Measurements from ENCODE around the gene HSD17B8.

DNA sequence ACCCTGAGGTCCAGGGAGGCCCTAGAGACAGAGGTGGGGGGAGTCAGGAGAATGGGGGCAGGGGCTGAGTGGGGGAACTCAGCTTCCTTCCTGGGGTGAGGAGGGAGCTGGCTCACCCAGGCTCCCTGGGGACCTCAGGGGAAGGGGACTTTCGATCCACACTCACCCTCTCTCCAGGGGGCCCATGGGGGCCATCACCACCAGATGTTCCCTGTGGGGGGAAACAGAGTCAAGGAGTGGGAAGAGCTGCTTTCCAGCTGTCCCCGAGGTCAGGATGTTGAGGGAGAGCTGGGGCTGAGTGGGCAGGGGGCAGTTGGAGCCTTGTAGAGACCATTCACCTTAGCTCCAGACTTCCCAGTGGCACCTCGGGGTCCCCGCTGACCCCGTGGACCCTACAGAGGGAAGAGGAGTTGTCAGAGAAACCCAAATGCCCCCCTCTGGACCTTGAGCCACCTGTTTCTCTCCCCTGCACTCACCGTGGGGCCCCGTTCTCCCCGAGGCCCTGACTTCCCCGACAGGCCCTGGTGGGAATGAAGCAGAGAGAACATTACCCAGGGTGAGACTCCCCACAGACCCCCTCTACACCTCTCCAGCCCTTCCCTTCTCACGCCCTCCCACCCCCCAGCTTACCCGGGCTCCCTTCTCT lies 30.8 kb upstream of the HSD17B8 start:
- no peak for TF ChIP-seq CTCF (IDR thresholded peaks at IDR 0.05)
- no peak for TF ChIP-seq POLR2A (IDR thresholded peaks at IDR 0.05)
